ENCODE results near the gene BAZ1A. TPM values are rescaled to one million over a fixed set of nuclear protein-coding genes. Genes with fewer than 3 reads are reported as not detected.

Gene BAZ1A
- total and polyA plus RNA-seq, 10 of the 15 experiments (the other 5 are each of a cell fraction or from before 2014, with no cell fraction given) = 34.3 to 96.5 (median 50.7) TPM

DNA sequence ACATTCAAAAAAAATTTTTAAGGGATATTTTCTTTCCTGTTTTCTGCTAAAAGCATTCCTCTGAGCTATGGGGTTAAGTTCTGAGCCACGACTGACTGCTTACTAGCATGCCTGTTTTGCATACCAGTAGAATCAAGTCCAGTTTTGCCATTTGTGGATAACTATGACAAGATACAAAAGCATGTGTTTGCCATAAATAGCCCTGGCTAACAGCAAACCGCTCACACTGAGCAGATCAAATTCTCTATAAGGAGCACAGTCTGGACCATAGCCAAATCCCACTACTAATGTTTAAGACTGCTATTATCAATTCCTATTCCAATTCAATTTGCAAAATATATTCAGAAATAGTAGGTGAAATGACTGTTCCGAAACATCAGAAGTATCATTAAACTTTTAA lies 164.0 kb downstream of the BAZ1A start (continued):
- TF ChIP-seq, protein P1, sequence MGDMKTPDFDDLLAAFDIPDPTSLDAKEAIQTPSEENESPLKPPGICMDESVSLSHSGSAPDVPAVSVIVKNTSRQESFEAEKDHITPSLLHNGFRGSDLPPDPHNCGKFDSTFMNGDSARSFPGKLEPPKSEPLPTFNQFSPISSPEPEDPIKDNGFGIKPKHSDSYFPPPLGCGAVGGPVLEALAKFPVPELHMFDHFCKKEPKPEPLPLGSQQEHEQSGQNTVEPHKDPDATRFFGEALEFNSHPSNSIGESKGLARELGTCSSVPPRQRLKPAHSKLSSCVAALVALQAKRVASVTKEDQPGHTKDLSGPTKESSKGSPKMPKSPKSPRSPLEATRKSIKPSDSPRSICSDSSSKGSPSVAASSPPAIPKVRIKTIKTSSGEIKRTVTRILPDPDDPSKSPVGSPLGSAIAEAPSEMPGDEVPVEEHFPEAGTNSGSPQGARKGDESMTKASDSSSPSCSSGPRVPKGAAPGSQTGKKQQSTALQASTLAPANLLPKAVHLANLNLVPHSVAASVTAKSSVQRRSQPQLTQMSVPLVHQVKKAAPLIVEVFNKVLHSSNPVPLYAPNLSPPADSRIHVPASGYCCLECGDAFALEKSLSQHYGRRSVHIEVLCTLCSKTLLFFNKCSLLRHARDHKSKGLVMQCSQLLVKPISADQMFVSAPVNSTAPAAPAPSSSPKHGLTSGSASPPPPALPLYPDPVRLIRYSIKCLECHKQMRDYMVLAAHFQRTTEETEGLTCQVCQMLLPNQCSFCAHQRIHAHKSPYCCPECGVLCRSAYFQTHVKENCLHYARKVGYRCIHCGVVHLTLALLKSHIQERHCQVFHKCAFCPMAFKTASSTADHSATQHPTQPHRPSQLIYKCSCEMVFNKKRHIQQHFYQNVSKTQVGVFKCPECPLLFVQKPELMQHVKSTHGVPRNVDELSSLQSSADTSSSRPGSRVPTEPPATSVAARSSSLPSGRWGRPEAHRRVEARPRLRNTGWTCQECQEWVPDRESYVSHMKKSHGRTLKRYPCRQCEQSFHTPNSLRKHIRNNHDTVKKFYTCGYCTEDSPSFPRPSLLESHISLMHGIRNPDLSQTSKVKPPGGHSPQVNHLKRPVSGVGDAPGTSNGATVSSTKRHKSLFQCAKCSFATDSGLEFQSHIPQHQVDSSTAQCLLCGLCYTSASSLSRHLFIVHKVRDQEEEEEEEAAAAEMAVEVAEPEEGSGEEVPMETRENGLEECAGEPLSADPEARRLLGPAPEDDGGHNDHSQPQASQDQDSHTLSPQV (IDR thresholded peaks at IDR 0.05) = no peak
- TF ChIP-seq STAT3 (IDR thresholded peaks at IDR 0.05; ENCODE audit: low read depth, low read length) = no peak
- TF ChIP-seq, protein P2, sequence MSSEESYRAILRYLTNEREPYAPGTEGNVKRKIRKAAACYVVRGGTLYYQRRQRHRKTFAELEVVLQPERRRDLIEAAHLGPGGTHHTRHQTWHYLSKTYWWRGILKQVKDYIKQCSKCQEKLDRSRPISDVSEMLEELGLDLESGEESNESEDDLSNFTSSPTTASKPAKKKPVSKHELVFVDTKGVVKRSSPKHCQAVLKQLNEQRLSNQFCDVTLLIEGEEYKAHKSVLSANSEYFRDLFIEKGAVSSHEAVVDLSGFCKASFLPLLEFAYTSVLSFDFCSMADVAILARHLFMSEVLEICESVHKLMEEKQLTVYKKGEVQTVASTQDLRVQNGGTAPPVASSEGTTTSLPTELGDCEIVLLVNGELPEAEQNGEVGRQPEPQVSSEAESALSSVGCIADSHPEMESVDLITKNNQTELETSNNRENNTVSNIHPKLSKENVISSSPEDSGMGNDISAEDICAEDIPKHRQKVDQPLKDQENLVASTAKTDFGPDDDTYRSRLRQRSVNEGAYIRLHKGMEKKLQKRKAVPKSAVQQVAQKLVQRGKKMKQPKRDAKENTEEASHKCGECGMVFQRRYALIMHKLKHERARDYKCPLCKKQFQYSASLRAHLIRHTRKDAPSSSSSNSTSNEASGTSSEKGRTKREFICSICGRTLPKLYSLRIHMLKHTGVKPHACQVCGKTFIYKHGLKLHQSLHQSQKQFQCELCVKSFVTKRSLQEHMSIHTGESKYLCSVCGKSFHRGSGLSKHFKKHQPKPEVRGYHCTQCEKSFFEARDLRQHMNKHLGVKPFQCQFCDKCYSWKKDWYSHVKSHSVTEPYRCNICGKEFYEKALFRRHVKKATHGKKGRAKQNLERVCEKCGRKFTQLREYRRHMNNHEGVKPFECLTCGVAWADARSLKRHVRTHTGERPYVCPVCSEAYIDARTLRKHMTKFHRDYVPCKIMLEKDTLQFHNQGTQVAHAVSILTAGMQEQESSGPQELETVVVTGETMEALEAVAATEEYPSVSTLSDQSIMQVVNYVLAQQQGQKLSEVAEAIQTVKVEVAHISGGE (CRISPR knock-in tag; IDR thresholded peaks at IDR 0.05) = no peak
- TF ChIP-seq HDAC2 (IDR thresholded peaks at IDR 0.05) = no peak
- TF ChIP-seq POLR2AphosphoS5 (IDR thresholded peaks at IDR 0.05; ENCODE audit: low read length) = peak; percentile 57; the same call in 1 of the 2 replicates
- TF ChIP-seq, protein P3, sequence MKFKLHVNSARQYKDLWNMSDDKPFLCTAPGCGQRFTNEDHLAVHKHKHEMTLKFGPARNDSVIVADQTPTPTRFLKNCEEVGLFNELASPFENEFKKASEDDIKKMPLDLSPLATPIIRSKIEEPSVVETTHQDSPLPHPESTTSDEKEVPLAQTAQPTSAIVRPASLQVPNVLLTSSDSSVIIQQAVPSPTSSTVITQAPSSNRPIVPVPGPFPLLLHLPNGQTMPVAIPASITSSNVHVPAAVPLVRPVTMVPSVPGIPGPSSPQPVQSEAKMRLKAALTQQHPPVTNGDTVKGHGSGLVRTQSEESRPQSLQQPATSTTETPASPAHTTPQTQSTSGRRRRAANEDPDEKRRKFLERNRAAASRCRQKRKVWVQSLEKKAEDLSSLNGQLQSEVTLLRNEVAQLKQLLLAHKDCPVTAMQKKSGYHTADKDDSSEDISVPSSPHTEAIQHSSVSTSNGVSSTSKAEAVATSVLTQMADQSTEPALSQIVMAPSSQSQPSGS (IDR thresholded peaks at IDR 0.05; ENCODE audit: low read length) = no peak; the same call in 1 of the 2 replicates
- TF ChIP-seq MEF2A (IDR thresholded peaks at IDR 0.05; ENCODE audit: insufficient read depth, low read depth, low read length) = peak; percentile 96
- peak; percentile 54 for TF ChIP-seq NFIC (IDR thresholded peaks at IDR 0.05; ENCODE audit: low read depth, low read length)

All from GM12878 (cell line).